Stimulated activated CD4-positive, alpha-beta T cell treated with anti-CD3 and anti-CD28 coated beads, Interleukin-2, amount 100 ng/mL, for 24 hours (primary cell): Measurements from ENCODE around the gene PTTG1.

Source experiments
- DNase-seq, 2 donors: peaks; one replicate each; pipeline ENCODE4 v3.0.0-alpha.2; 2020

PTTG1 gene

DNA sequence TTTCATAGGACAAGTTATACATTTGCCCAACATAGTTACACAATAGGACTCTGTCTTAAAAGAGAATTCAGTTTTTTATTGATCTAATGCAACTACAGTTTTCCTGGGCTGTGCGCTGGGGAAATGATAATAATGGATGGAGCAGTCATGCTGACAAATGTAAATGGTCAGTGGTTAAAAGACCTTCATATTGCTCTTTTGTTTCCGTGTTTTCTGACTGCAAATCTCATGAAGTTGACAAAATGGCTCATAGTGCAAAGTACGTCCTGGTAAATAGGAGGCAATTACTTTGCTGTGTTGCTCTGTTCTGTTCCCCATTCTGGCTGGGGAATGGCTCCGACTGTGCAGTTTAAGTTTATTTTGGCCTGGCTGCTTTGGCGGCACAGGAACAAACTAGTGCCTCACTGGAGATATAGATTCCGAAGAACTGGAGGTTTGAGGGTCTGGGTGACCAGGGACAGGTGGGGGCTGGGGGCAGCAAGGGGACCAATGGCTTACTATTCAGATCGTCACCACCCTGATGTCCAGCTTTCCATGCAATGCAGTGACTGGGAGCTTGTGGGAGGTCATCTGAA is 54.3 kb downstream of the PTTG1 start:
- DNase-seq: no peak

DNA sequence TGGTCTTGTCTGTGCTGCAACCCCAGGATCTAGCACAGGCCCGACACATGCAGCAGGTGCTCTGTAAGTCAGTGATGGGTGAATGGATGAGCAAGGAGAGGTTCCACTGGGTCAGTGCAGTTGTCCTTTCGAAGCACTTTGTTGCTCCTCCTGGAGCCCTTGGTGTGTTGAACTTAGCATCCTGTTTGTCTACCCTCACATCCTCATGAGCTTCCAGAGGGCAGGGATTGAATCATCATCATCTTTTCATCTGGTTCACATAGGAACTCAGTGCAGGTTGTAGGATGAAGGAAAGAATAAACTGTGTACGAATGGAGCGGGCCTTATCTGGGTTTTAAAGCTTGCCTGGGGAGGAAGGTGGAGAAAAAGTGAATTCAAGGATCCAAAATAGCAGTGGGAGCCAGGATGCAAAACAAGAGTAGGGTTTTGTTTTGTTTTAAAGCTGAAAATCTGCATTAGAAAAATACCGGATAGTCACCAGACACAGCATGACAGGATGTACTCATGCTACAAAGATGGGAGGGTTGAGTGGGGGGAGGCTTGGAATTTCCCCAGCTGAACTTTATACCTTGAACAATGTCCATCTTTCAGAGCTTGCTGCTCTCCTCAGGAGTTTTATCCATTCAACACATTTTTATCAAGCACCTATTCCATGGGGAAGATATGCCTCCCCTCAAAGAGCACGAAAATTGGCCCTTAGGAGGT is 55.8 kb downstream of the PTTG1 start:
- no peak for DNase-seq

DNA sequence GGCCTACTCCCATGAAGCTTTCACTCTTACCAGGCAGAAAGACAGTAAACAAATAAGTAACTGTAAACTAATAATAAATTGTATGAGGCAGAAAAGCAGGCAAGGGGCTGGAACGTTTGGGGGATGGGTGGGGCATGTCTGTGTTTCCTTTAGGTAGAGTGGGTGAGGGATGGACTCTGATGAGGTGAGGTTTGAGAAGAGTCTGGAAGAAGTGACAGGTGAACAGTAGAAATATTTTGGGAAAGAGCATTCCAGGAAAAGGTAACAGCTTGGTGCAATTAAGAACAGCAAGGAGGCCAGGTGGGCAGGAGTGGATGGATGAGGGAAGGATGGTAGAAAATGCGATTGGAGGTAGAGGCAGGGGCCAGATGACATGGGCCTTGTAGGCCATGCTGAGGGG is 56.5 kb downstream of the PTTG1 start:
- no peak for DNase-seq
